ENCODE results near the gene RTL1.

Gene RTL1

DNA sequence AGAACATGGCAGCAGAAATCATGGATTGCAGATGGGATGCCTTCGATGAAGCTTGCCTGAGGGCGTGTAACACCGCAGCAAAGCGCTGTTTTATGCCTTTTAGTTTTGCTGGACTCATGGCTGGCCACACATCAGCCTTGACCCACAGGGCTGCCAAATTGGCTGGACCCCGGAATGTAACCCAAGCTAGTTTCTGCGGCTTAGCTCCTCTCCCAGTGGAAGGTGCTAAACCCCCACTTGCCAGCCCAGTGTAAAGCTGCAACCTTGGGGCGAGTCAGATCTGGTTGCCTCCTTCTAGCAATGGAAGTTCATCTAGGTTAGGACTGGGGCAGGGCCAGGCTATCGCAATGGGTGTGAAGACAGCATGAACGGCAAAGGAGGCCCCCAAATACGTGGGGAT is 39.3 kb downstream of the RTL1 start:
- Histone ChIP-seq H3K9me3 (ENCODE audit: severe bottlenecking) (peaks cover 7% of the 10 kb centered on the region), H3K27me3 (ENCODE audit: insufficient read depth, low read depth, severe bottlenecking) (peaks cover 43% of the 10 kb centered on the region), H3K36me3 (no peaks in the 10 kb centered on the region), H3K4me3 (ENCODE audit: low read depth, low read length) (no peak overlapping the region), H3K27ac (no peak overlapping the region)
- TF ChIP-seq, protein P1, sequence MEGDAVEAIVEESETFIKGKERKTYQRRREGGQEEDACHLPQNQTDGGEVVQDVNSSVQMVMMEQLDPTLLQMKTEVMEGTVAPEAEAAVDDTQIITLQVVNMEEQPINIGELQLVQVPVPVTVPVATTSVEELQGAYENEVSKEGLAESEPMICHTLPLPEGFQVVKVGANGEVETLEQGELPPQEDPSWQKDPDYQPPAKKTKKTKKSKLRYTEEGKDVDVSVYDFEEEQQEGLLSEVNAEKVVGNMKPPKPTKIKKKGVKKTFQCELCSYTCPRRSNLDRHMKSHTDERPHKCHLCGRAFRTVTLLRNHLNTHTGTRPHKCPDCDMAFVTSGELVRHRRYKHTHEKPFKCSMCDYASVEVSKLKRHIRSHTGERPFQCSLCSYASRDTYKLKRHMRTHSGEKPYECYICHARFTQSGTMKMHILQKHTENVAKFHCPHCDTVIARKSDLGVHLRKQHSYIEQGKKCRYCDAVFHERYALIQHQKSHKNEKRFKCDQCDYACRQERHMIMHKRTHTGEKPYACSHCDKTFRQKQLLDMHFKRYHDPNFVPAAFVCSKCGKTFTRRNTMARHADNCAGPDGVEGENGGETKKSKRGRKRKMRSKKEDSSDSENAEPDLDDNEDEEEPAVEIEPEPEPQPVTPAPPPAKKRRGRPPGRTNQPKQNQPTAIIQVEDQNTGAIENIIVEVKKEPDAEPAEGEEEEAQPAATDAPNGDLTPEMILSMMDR (IDR thresholded peaks at IDR 0.05; ENCODE audit: low read depth, low read length), result no peak
- DNase-seq, result no peak

DNA sequence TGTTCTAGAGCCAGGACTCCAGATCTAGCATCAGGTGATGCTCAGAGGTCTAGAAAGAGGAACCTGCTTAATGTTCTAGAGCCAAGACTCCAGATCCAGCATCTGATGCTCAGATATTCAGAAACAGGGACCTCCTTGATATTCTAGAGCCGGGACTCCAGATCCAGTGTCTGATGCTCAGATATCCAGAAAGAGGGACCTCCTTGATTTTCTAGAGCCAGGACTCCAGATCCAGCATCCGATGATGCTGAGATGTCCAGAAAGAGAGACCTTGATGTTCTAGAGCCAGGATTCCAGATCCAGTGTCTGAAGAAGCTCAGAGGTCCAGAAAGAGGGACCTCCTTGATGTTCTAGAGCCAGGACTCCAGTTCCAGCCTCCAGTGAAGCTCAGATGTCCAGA is 40.7 kb downstream of the RTL1 start:
- Histone ChIP-seq H3K36me3 (no peaks in the 10 kb centered on the region), H3K4me3 (ENCODE audit: low read depth, low read length) (no peak overlapping the region), H3K9me3 (ENCODE audit: severe bottlenecking) (peaks cover 7% of the 10 kb centered on the region), H3K27ac (no peak overlapping the region), H3K27me3 (ENCODE audit: insufficient read depth, low read depth, severe bottlenecking) (peaks cover 40% of the 10 kb centered on the region)
- TF ChIP-seq, protein P1 (IDR thresholded peaks at IDR 0.05; ENCODE audit: low read depth, low read length), result no peak
- DNase-seq, result no peak

DNA sequence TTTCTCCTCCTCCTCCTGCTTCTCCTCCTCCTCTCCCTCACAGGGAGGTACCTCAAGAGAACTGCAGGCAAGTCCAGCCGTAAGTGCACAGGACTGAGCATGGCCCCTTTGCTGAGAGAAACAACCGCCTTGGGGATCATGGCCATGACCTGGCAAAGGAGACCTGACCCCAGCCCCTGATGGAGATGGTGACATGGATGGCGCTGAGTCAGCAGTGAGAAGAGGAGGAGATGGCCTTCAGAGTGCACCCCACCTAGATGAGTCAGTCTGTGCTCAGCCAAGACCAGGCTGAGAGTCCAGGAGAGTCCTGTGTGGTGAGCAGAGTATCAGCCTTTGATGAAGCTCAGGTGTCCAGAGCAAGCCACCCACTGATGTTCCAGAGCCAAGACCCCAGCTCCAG is 41.2 kb downstream of the RTL1 start:
- peaks cover 7% of the 10 kb centered on the region for H3K9me3 ChIP-seq (ENCODE audit: severe bottlenecking)
- H3K36me3 ChIP-seq, result no peaks in the 10 kb centered on the region

DNA sequence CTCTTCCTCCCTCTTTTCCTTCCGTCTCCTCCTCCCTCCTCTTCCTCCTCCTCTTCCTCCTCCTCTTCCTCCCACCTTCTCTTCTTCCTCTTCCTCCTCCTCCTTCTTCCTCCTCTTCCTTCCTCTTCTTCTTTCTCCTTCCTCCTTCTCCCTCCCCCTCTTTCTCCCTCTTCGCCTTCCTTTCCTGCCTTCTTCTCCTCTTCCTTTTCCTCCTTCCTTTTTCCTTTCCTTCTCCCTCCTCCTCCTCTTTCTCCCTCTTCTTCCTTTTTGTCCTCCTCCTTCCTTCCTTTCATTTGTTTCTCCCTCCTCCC is 41.6 kb downstream of the RTL1 start:
- TF ChIP-seq, protein P1 (IDR thresholded peaks at IDR 0.05; ENCODE audit: low read depth, low read length), result no peak
- DNase-seq, result no peak
- no peak overlapping the region for H3K4me3 ChIP-seq (ENCODE audit: low read depth, low read length)
- H3K9me3 ChIP-seq (ENCODE audit: severe bottlenecking), result peaks cover 7% of the 10 kb centered on the region
- H3K36me3 ChIP-seq, result no peaks in the 10 kb centered on the region
- no peak overlapping the region for H3K27ac ChIP-seq
- peaks cover 41% of the 10 kb centered on the region for H3K27me3 ChIP-seq (ENCODE audit: insufficient read depth, low read depth, severe bottlenecking)

More for the DNA sequence above, 41.2 kb downstream of the RTL1 start:
- Histone ChIP-seq H3K27me3 (ENCODE audit: insufficient read depth, low read depth, severe bottlenecking) (peaks cover 40% of the 10 kb centered on the region), H3K4me3 (ENCODE audit: low read depth, low read length) (no peak overlapping the region), H3K27ac (no peak overlapping the region)
- DNase-seq, result no peak
- TF ChIP-seq, protein P1 (IDR thresholded peaks at IDR 0.05; ENCODE audit: low read depth, low read length), result no peak

DNA sequence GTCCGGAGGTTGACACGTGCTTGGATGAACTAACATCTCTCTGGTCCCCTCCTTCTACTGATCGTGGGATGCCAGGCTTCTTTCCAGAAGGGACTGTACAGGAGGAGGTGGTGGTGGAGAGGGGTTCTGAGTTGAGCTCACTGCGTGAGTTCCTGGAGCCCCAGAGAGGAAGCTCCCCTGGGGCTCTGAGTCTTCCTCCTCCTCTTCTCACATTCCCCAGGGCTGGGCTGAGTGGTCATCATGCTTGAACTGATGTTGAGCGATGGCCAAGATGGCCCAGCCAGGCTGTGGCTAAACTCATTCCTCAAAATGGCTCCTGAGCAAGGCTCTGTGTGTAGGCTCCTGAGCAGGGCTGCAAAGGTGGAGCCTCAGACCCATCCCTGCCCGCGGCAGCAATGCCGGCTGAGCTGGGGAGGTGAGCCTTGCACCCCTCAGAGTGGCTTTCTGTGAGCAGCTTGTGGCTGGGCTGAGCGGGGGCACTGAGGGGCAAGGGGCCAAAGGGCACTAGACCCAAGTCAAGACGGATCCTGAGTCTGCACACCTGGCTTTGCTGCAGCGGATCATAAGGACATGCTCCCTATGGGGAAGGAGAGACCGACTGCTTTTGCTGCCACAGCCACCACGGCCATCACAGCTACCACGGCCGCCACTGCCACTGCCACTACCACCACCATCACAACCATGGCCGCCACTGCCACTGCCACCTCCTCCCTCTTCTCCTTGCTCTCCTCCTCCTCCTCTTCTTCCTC is 42.2 kb downstream of the RTL1 start:
- no peak overlapping the region for H3K4me3 ChIP-seq (ENCODE audit: low read depth, low read length)
- H3K36me3 ChIP-seq, result no peaks in the 10 kb centered on the region
- peaks cover 42% of the 10 kb centered on the region for H3K27me3 ChIP-seq (ENCODE audit: insufficient read depth, low read depth, severe bottlenecking)
- H3K9me3 ChIP-seq (ENCODE audit: severe bottlenecking), result peaks cover 7% of the 10 kb centered on the region
- no peak overlapping the region for H3K27ac ChIP-seq
- no peak for DNase-seq
- TF ChIP-seq, protein P1 (IDR thresholded peaks at IDR 0.05; ENCODE audit: low read depth, low read length), result no peak

Data from WERI-Rb-1 (cell line).